ENCODE measurements around the gene GOLM1. TPM values are rescaled to one million over a fixed set of nuclear protein-coding genes. Genes with fewer than 3 reads are reported as not detected.

The GOLM1 gene
- total and polyA plus RNA-seq, 9 of the 15 experiments (the other 6 are each of a cell fraction or from before 2014, with no cell fraction given): 0.09 to 0.96 (median 0.40) TPM; not detected in 4

GRCh38 chr9:86035827-86036440, 63.4 kb downstream of the GOLM1 start (continued):
- TF ChIP-seq REST (IDR thresholded peaks at IDR 0.05; ENCODE audit: borderline replicate concordance): no peak
- no peak for TF ChIP-seq REST (CRISPR knock-in tag; IDR thresholded peaks at IDR 0.05; ENCODE audit: low read depth)
- TF ChIP-seq ARID4B (CRISPR knock-in tag; IDR thresholded peaks at IDR 0.05): no peak
- TF ChIP-seq RUNX1 (IDR thresholded peaks at IDR 0.05; ENCODE audit: low read depth): no peak
- no peak for TF ChIP-seq YBX1 (IDR thresholded peaks at IDR 0.05)
- TF ChIP-seq CC2D1A (IDR thresholded peaks at IDR 0.05): no peak
- TF ChIP-seq CAMTA2 (CRISPR knock-in tag; conservative IDR thresholded peaks at IDR 0.05): no peak
- TF ChIP-seq NR2C1 (IDR thresholded peaks at IDR 0.05): no peak
- TF ChIP-seq NR2C1 (tag; IDR thresholded peaks at IDR 0.05): no peak
- TF ChIP-seq SPI1 (IDR thresholded peaks at IDR 0.05; ENCODE audit: borderline replicate concordance, low read depth, low read length): no peak
- no peak for TF ChIP-seq ARHGAP35 (IDR thresholded peaks at IDR 0.05; ENCODE audit: partially characterized antibody)
- TF ChIP-seq CLOCK (CRISPR knock-in tag; IDR thresholded peaks at IDR 0.05; ENCODE audit: borderline replicate concordance): no peak

Data from K562 (cell line).